CD14-positive monocyte (primary cell): Measurements from ENCODE around the gene SEC16B. TPM values are rescaled to one million over a fixed set of nuclear protein-coding genes. Genes with fewer than 3 reads are reported as not detected.

Experiments used
- DNase-seq, 3 donors: peaks; one replicate each; pipeline ENCODE4 v3.0.0-alpha.2; 2011 to 2022
- H2AFZ ChIP-seq: 2 replicates; pipeline ENCODE4 v1.6.0; 2012; ENCODE audit warnings: mild to moderate bottlenecking, low read depth, low read length, inconsistent platforms; ENCODE audit not compliant: insufficient read depth, poor library complexity, severe bottlenecking
- H3K27ac ChIP-seq, 2 donors: 1 replicate in 1 of 2; 2 replicates in 1 of 2; pipeline ENCODE4 v1.5.1; 2012 to 2013; ENCODE audit warnings: low read length in 2 of 2, control low read depth in 1 of 2, inconsistent platforms in 1 of 2, low read depth in 1 of 2, mild to moderate bottlenecking in 1 of 2
- H3K27me3 ChIP-seq, 2 donors: one replicate each; pipeline versions ENCODE4 v1.6.0 to v1.6.1; 2011 to 2013; ENCODE audit warnings: low read length in 2 of 2; ENCODE audit not compliant: control insufficient read depth in 2 of 2, insufficient read depth in 2 of 2
- H3K36me3 ChIP-seq, 2 donors: replicated peaks in 1 of 2; 1 replicate in 1 of 2; 2 replicates in 1 of 2; pipeline versions ENCODE4 v1.5.1 to v1.6.1; 2012 to 2013; ENCODE audit warnings: low read length in 2 of 2, control low read depth in 1 of 2, inconsistent platforms in 1 of 2, mild to moderate bottlenecking in 1 of 2; ENCODE audit not compliant: insufficient read depth in 2 of 2, control insufficient read depth in 1 of 2
- H3K4me1 ChIP-seq, 2 donors: 1 replicate in 1 of 2; 2 replicates in 1 of 2; pipeline versions ENCODE4 v1.5.1 to v1.6.1; 2012 to 2013; ENCODE audit warnings: low read length in 2 of 2, control low read depth in 1 of 2, inconsistent platforms in 1 of 2, mild to moderate bottlenecking in 1 of 2, moderate library complexity in 1 of 2; ENCODE audit not compliant: insufficient read depth in 2 of 2, control insufficient read depth in 1 of 2
- H3K4me2 ChIP-seq: replicated peaks from 2 replicates; pipeline ENCODE3; 2012; ENCODE audit warnings: low read length, moderate library complexity, mild to moderate bottlenecking; ENCODE audit not compliant: poor library complexity, severe bottlenecking; ENCODE audit errors: extremely low read depth
- H3K4me3 ChIP-seq, 3 experiments: fragments of 200-600 bp in 1 of 3; sonication (generic) in 1 of 3; replicated peaks in 1 of 3; 1 replicate in 2 of 3; 2 replicates in 1 of 3; pipeline ENCODE4 v1.5.1; 2011 to 2013; ENCODE audit warnings: low read length in 3 of 3, mild to moderate bottlenecking in 3 of 3, control low read depth in 2 of 3, low read depth in 2 of 3, inconsistent platforms in 1 of 3, moderate library complexity in 1 of 3
- H3K79me2 ChIP-seq: 2 replicates; pipeline ENCODE4 v1.6.0; 2012; ENCODE audit warnings: mild to moderate bottlenecking, control low read depth, inconsistent platforms, low read length, moderate library complexity; ENCODE audit not compliant: insufficient read depth
- H3K9ac ChIP-seq: 2 replicates; pipeline ENCODE4 v1.6.0; 2017; ENCODE audit warnings: low read length, mild to moderate bottlenecking; ENCODE audit not compliant: insufficient read depth, poor library complexity, severe bottlenecking
- H3K9me3 ChIP-seq, 2 donors: replicated peaks in 1 of 2; 1 replicate in 1 of 2; 2 replicates in 1 of 2; pipeline versions ENCODE4 v1.5.1 to v1.6.1; 2012 to 2013; ENCODE audit warnings: low read length in 2 of 2, control low read depth in 1 of 2; ENCODE audit not compliant: control insufficient read depth in 1 of 2, insufficient read depth in 1 of 2
- H4K20me1 ChIP-seq: 2 replicates; pipeline ENCODE4 v1.6.0; 2012; ENCODE audit warnings: mild to moderate bottlenecking, low read length, control low read depth, moderate library complexity; ENCODE audit not compliant: insufficient read depth
- H3K27ac Mint-ChIP-seq, 7 donors: one replicate each; pipeline ENCODE4 v1.8.0; 2020; ENCODE audit warnings: mild to moderate bottlenecking in 7 of 7, mixed read lengths in 7 of 7, moderate library complexity in 6 of 7, inconsistent platforms in 2 of 7
- H3K27me3 Mint-ChIP-seq, 3 donors: one replicate each; pipeline ENCODE4 v1.8.0; 2021 to 2022; ENCODE audit warnings: low read depth in 3 of 3, mild to moderate bottlenecking in 3 of 3, mixed read lengths in 3 of 3, moderate library complexity in 3 of 3, inconsistent platforms in 1 of 3
- H3K36me3 Mint-ChIP-seq, 2 donors: one replicate each; pipeline ENCODE4 v1.8.0; 2020; ENCODE audit warnings: mixed read lengths in 2 of 2, inconsistent platforms in 1 of 2, mild to moderate bottlenecking in 1 of 2
- H3K4me1 Mint-ChIP-seq: one replicate; pipeline ENCODE4 v1.8.0; 2020; ENCODE audit warnings: mild to moderate bottlenecking, mixed read lengths
- H3K4me3 Mint-ChIP-seq, 2 donors: one replicate each; pipeline ENCODE4 v1.8.0; 2020; ENCODE audit warnings: mild to moderate bottlenecking in 2 of 2, mixed read lengths in 2 of 2, moderate library complexity in 1 of 2
- H3K9me3 Mint-ChIP-seq, 7 donors: one replicate each; pipeline ENCODE4 v1.8.0; 2020 to 2022; ENCODE audit warnings: mixed read lengths in 7 of 7, mild to moderate bottlenecking in 6 of 7, moderate library complexity in 6 of 7, inconsistent platforms in 2 of 7
- CTCF ChIP-seq: fragments of 200-600 bp; IDR thresholded peaks from one replicate; pipeline ENCODE4 v1.8.0; 2022; ENCODE audit warnings: antibody characterized with exemption, mild to moderate bottlenecking
- WGBS: methylation state at CpG from one replicate; pipeline ENCODE4 v1.1.5; 2013; ENCODE audit warnings: missing lambda C conversion rate; ENCODE audit not compliant: insufficient coverage; 5-methylcytosine and 5-hydroxymethylcytosine counted together
- intact Hi-C, 2 donors: fragments of 100-400 bp; cut with micrococcal nuclease; formaldehyde crosslinking; loops; one replicate each; pipeline versions ENCODE4 v1.15.0 to v1.15.1; 2023
- polyA plus RNA-seq, 3 donors: library from polyadenylated mRNA; depleted of rRNA in 1 of 3; unstranded in 2 of 3; stranded (reverse) in 1 of 3; fragments of 300-500 nt in 2 of 3; fragments of >200 nt in 1 of 3; fragmentation: Illumina TruSeq in 2 of 3; gene quantifications; 1 replicate in 2 of 3; 2 replicates in 1 of 3; pipeline ENCODE4 v1.2.3, GENCODE V29; 2012 to 2021

SEC16B gene
- polyA plus RNA-seq, 3 donors: 0.10 to 2.0 TPM; not detected in 1

GRCh38 chr1:178011465-178011828 lies 41.6 kb upstream of the SEC16B start:
- Histone ChIP-seq H4K20me1 (no peaks in the 10 kb centered on the region), H3K27ac (no peak overlapping the region), H3K4me2 (no peak overlapping the region), H3K9me3 (no peaks in the 10 kb centered on the region), H3K9ac (no peak overlapping the region), H3K79me2 (no peaks in the 10 kb centered on the region), H3K4me1 (no peaks in the 10 kb centered on the region), H3K27me3 (no peaks in the 10 kb centered on the region), H3K36me3 (peaks cover 0 to 7% of the 10 kb centered on the region in 2 donors), H3K4me3 (no peak overlapping the region), H2AFZ (no peak overlapping the region)
- DNase-seq: no peak
- no CpG with 5 or more reads among the region's 3 CpGs for WGBS
- no peak overlapping the region for H3K4me3 Mint-ChIP-seq
- intact Hi-C loops: no loop called here
- peaks cover 12 to 18% of the 10 kb centered on the region in 2 donors for H3K36me3 Mint-ChIP-seq
- peaks cover 0 to 11% (median 3%) of the 10 kb centered on the region in 7 donors for H3K9me3 Mint-ChIP-seq
- H3K27me3 Mint-ChIP-seq: no peaks in the 10 kb centered on the region
- TF ChIP-seq CTCF: no peak
- H3K27ac Mint-ChIP-seq: no peak overlapping the region
- H3K4me1 Mint-ChIP-seq: no peaks in the 10 kb centered on the region

- TF ChIP-seq CTCF: no peak
Observed at GRCh38 chr1:178010674-178011464, 41.0 kb upstream of the SEC16B start.

More at GRCh38 chr1:178010674-178011464, 41.0 kb upstream of the SEC16B start:
- H2AFZ ChIP-seq: no peak overlapping the region
- no peak overlapping the region for H3K27ac ChIP-seq
- no peaks in the 10 kb centered on the region for H3K27me3 ChIP-seq
- Mint-ChIP-seq H3K36me3 (peaks cover 11 to 14% of the 10 kb centered on the region in 2 donors), H3K4me3 (no peak overlapping the region), H3K27me3 (no peaks in the 10 kb centered on the region), H3K9me3 (peaks cover 0 to 12% (median 2%) of the 10 kb centered on the region in 7 donors), H3K27ac (no peak overlapping the region), H3K4me1 (no peaks in the 10 kb centered on the region)
- no peak overlapping the region for H3K4me3 ChIP-seq
- no peak overlapping the region for H3K4me2 ChIP-seq
- H3K9ac ChIP-seq: no peak overlapping the region
- no peaks in the 10 kb centered on the region for H4K20me1 ChIP-seq
- DNase-seq: no peak
- intact Hi-C loops: no loop called here
- H3K79me2 ChIP-seq: no peaks in the 10 kb centered on the region
- H3K4me1 ChIP-seq: no peaks in the 10 kb centered on the region
- peaks cover 0 to 3% of the 10 kb centered on the region in 2 donors for H3K36me3 ChIP-seq
- WGBS: 84% methylated on average over 4 of the region's 10 CpGs
- H3K9me3 ChIP-seq: no peaks in the 10 kb centered on the region
